ENCODE measurements around the gene CDK15.

DNA sequence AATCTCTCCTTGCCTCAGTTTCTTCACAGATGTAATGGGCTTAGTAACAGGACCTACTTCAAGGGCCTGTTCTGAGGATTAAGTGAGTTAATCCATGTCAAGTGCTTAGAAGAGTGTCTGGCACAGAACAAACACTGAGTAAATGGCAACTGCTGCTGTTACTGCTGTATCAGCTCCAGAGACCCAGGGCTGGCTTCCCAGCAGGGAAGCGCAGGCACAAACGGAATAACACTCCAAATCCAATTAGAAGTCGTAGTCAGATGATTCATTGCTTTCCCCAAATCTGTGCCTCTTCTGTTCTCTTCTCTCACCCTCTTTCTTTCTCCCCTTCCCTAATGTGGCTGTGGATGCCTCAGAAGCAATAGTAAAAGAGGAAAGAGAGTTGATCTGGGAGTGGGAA, 126.2 kb downstream of the CDK15 start:
- TF ChIP-seq, protein P1, sequence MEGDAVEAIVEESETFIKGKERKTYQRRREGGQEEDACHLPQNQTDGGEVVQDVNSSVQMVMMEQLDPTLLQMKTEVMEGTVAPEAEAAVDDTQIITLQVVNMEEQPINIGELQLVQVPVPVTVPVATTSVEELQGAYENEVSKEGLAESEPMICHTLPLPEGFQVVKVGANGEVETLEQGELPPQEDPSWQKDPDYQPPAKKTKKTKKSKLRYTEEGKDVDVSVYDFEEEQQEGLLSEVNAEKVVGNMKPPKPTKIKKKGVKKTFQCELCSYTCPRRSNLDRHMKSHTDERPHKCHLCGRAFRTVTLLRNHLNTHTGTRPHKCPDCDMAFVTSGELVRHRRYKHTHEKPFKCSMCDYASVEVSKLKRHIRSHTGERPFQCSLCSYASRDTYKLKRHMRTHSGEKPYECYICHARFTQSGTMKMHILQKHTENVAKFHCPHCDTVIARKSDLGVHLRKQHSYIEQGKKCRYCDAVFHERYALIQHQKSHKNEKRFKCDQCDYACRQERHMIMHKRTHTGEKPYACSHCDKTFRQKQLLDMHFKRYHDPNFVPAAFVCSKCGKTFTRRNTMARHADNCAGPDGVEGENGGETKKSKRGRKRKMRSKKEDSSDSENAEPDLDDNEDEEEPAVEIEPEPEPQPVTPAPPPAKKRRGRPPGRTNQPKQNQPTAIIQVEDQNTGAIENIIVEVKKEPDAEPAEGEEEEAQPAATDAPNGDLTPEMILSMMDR (IDR thresholded peaks at IDR 0.05), result no peak
- TF ChIP-seq POLR2A (IDR thresholded peaks at IDR 0.05), result no peak
